Midbrain (tissue), 1 donor: Measurements from ENCODE around the gene ZIC2.

Source experiments
- DNase-seq: peaks from one replicate; lab custom pipeline; 2025; lab: John Stamatoyannopoulos, UW

The ZIC2 gene

DNA sequence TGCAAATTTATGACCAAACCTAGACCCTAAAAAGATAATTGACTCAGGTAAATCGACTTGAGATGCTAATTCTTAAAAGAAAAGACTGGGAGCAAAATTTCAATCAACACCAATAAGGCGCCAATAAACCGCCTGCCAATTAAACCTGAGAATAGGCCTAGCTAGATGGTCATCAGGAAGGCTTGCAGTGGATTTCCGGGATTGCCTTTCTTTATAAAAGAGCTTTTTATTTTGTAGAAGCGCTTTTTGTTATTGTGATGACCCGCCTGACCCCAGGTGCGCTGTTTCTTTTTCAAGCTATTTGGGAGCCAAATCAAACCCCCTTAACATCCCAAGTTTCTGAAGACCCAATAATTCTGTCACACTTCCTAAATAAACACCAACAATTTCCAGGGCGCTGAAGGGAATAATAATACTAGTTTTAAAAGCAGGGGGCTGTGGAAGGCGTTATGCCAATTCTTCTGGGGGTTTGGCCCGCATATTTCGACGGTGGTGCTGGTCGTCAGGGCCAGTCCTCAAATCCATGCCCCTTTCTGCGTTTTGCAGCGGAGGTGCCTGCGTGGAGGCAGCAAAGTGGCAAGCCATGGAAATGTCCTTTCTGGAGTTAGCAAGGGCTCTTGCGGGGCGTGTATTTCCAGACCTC, 7.2 kb upstream of the ZIC2 start:
- no peak for DNase-seq

DNA sequence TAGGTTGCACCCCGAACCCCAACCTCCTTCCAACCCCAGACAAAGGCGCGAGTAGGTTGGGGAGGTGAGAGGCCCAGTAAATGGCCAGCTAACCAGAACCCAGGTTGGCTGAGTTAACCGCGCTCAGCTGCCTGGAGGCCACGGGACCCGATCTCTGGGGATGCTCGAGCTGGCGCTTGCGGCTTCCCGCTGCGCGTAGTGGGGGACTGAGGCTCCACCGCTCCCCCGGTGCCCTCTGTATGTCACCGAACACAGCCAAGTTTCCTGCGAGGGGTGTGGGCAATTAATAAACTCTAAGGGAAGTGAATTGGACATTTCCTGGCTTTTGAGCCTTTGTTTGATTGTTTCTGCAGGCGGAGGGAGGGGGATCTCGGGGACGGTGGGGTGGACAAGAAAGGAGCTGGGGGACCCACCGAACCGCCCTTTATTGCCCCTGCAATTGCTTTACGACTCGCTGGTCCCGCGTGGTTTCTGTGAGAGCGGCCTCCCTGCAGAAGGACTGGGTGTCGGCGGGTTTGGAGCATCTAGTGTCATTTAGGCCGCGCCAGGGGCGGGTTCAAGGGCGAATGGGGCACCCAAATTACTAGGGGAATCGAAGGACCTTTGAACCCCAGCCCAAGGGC, 6.5 kb upstream of the ZIC2 start:
- no peak for DNase-seq

GRCh38 chr13:99975626-99976025, 6.0 kb upstream of the ZIC2 start:
- DNase-seq, result no peak

- no peak for DNase-seq
Observed at GRCh38 chr13:99976575-99976974, 5.0 kb upstream of the ZIC2 start.

- DNase-seq, result no peak
Observed at GRCh38 chr13:99977334-99977911, 4.2 kb upstream of the ZIC2 start.

DNA sequence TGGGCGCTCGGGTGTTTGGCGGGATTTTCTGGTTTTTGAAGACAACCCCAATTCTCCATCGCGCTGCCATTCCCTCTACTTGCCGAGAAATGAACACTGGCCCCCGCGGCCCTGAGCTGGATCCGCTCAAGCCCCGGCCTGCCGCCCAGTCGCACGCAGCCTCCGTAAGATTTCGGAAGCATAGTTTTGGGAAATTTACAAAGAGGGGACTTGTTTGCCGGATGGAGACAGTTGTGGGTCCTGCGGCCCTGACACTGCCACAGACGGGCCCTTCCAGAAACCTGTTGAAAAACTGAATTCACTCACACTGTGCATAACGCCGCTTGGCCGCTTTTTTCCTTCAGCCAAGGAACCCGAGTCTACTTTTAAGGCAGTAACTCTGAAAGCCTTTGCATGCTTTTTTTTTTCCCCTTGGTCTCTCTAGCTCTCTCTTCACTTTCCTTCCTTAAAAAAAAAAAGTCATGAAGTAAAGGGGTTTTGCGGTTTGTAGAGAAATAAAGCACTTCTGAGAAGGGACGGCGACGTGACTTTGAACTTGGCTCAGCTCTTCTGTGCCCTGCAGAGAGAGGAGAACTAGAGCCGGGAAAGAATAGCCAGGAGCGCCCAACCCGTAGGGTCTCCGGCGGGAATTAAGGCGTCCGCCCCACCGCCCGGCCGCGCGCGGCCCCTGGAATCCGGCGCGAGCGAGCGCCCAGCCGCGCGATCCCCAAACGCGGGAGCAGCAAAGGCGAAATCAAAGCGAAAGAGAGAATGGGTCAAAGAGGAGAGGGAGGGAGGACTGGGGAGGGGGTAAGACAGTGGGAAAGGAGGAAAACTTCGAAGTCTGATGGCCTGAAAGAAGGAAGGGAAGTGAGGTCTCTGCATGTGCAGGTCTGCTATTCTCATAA, 3.4 kb upstream of the ZIC2 start:
- no peak for DNase-seq

- no peak for DNase-seq
Observed at GRCh38 chr13:99978799-99979452, 2.7 kb upstream of the ZIC2 start.

GRCh38 chr13:99979453-99980200, 2.0 kb upstream of the ZIC2 start:
- DNase-seq, result no peak

DNA sequence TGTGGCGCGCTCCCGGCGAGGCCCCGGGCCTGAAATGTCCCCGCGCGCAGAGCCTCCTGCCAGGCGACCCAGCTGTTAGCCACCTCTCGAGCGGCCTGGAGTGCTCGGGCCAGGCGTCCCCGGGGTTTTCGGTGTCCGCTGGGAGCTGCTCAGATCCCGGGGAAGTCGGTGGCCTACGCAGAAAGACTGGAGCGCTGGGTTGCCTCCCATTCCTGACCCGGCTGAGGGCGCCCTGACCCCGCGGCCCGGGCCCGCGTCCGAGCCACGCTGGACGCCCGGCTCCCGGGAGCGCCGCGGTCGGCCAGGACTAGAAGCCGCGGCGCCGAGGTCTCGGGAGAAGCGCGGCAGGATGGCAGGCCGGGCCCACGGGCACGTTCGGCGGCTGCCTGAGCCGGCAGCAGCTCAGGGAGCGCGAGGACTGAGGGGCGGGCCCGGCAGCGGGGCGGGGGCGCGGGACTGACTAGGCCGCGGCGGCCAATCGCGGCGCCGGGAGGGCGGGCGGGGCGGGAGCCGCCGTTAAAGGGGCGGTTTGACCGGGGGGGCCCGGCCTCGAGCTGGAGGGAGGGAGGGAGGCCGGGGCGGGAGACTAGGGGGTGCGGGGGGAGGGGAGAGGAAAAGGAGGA, 1.3 kb upstream of the ZIC2 start:
- DNase-seq, result peak; percentile 42

- no peak for DNase-seq
Observed at GRCh38 chr13:99980824-99981734, 505 bp upstream of the ZIC2 start.

DNA sequence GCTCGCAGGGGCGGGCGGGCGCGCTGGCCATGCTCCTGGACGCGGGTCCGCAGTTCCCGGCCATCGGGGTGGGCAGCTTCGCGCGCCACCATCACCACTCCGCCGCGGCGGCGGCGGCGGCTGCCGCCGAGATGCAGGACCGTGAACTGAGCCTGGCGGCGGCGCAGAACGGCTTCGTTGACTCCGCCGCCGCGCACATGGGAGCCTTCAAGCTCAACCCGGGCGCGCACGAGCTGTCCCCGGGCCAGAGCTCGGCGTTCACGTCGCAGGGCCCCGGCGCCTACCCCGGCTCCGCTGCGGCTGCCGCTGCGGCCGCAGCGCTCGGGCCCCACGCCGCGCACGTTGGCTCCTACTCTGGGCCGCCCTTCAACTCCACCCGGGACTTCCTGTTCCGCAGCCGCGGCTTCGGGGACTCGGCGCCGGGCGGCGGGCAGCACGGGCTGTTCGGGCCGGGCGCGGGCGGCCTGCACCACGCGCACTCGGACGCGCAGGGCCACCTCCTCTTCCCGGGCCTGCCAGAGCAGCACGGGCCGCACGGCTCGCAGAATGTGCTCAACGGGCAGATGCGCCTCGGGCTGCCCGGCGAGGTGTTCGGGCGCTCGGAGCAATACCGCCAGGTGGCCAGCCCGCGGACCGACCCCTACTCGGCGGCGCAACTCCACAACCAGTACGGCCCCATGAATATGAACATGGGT, 599 bp downstream of the ZIC2 start:
- DNase-seq, result no peak

DNA sequence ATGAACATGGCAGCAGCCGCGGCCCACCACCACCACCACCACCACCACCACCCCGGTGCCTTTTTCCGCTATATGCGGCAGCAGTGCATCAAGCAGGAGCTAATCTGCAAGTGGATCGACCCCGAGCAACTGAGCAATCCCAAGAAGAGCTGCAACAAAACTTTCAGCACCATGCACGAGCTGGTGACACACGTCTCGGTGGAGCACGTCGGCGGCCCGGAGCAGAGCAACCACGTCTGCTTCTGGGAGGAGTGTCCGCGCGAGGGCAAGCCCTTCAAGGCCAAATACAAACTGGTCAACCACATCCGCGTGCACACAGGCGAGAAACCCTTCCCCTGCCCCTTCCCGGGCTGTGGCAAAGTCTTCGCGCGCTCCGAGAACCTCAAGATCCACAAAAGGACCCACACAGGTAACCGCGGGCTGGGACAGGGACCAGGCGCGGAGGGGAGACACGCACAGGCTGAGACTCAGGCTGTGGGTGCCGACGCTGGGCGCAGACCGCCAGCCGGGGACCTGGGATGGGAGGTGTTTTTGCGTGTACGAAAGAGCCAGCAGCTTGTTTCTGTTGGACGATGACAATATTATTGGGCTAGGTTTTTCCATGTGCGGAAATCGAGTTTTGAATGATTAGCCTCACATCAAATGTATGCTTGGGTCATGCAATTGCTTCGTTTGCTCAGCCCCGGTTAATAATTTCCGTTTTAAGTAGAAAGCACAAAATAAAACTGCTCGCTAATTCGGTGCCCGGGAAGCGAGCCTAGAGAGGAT, 1.3 kb downstream of the ZIC2 start:
- no peak for DNase-seq

GRCh38 chr13:99983499-99984401, 2.2 kb downstream of the ZIC2 start:
- no peak for DNase-seq

DNA sequence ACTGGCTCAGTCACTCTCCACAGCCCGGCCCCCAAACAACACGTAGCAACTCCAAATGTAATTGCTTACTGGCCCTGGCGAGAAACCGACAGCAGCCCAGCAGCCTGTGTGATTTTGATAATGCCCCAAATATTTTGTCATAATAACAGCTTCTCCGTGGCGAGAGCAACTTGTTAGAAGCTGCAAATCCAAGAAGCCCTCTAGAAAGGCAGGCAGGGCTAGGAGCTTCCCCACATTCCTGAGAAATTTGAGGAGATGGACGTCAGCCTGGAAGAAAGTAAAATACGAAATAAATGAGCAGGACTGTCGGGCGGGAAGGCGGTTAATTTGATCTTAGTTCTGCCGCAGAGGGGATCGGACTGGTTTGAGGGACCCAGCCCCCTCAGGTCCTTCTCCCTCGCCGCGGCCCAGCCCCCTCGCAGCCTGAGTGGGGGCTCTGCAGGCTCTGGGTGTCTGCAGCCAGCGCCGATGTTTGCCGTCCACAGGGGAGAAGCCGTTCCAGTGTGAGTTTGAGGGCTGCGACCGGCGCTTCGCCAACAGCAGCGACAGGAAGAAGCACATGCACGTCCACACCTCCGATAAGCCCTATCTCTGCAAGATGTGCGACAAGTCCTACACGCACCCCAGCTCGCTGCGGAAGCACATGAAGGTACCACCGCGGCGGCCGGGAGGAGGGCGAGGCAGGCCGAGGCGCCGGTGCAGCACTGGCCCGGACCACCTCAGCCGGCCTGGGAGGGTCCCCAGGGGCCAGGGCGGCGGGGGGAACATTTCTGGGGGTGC, 3.1 kb downstream of the ZIC2 start:
- DNase-seq, result no peak

GRCh38 chr13:99985241-99985874, 3.8 kb downstream of the ZIC2 start:
- DNase-seq, result no peak

DNA sequence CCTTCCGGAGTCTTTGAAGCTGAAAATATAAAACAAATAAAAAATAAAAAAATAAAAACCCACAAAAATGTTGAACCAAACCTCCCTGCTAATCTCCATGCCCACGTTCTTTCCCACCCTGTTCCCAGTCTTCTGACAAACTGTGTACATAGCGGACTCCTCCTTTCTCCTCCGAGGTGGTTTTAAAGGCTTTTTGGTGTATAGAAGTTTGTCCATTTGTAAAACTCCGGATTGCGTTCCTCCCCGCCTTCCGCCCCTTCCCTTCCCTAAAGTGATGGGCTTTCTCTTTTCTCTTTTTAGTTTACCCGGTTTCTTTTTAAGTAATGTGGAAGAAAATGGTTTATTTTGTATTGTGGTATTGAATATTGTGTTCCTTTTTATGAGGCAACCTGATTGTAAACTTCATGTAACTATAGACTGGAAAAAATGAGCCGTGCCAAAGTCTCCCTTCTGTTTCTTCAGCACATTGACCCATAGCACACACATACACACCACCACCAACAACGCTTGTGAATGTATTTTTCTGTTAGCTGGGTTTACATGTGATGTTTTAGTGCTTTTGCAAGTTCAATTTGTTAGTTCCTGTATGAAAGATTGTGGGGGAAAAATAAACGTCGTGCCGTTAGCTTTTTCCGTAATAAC, 4.4 kb downstream of the ZIC2 start:
- DNase-seq, result no peak
